RKO (cell line): ENCODE results near the gene ELFN1.

Source experiments
- DNase-seq: peaks from one replicate; pipeline ENCODE4 v3.0.0-alpha.2; 2016; ENCODE audit warnings: low spot score

Gene ELFN1

DNA sequence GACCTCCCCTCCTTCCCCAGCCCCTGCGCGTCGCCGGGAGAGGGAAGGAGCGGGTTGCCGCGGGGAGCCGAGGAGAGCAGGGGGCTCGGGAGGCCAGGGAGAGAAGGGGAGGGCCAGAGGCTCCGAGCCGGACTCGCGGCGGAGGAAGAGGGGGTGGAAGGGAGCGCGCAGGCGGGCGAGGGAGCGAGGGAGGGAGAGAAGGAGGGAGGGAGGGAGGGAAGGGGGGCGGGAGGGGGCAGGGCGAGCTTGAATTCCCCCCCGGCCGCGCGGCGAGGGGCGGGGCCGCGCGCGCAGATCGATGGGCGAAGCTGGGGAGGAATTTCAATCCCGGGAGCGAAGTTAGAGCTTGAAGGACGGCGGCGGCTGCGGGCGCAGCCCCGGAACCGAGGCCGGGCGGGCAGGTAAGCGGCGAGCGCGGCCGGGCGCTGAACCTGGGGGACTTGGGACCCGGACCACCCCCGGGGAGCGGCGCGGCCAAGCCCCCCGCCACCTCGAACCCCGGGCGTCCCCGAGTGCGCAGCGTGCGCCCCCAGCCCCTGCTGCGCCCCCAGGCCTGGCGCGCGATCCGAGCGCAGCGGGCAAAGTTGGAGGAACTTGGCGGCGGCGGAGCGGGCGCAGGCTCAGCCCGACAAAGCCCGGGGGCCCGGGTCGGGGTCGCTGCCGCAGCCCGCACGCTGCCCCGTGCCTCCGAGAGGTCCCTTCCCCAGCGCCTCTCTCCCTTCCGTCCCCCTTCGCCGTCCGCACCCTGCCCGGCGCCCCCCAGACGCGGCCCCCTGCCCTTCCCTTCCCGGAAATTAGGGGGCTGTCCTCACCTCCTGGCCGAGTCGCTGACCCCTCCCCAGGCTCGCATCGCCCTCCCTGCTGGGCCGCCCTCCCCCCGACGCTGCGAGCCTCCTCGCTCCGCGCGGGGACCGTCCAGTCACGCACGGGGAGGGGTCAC, at the start of gene ELFN1:
TSS of gene ELFN1 (plus strand) at position 324 of the 940 bp plus-strand sequence. CDS start 74,320 bp downstream, outside the sequence.
- DNase-seq: no peak

DNA sequence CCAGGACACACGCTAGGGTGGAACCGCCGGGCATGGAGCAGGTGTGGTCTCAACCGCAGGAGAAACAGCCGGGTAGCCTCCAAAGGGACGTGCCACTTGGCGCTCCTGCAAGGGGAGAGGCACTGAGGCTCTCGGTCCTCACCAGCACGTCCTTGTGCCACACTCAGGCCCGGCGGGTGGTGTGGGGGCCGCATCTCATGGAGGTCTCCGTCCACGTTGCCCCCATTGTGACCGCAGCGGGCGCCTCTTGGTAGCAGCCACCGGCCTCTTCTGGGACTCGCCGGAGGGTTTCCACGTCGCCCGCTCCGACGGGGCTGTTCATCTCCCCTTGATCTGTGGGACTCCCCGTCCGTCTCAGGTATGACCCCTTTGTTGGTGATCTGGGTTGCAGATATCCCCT, 49.2 kb upstream of the ELFN1 start:
- DNase-seq: no peak

DNA sequence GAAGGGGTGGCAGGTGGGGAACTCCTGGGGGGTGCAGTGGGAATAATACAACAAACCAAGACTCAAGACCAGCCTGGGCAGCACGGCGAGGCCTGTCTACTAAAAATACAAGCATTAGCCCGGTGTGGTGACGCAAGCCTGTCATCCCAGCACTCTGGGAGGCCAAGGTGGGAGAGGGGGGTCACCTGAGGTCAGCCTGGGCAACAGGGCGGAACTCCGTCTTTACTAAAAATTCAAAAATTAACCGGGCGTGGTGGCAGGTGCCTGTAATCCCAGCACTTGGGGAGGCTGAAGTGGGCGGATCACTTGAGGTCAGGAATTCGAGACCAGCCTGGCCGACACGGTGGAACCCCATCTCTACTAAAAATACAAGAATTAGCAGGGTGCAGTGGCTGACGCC, 48.4 kb upstream of the ELFN1 start:
- no peak for DNase-seq

DNA sequence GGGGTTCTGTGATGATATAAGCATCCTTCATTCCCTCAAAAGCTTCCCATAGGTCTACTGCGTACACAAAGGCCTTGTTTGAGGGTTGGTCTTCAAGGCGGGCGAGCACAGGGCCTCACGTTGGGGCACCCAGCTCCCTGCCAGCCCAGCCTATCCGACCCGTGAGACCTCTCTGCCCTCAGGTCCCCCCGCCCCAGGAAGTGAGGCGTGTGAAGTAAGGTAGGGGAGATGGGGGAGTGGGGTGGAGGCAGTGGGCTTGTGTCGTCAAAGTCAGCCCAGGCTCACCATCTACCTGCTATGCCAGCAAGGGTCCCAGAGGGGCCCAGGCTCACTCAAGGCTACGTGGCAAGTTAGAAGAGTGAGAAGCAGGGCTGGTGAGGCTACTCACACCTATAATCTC, 47.6 kb upstream of the ELFN1 start:
- DNase-seq: no peak

DNA sequence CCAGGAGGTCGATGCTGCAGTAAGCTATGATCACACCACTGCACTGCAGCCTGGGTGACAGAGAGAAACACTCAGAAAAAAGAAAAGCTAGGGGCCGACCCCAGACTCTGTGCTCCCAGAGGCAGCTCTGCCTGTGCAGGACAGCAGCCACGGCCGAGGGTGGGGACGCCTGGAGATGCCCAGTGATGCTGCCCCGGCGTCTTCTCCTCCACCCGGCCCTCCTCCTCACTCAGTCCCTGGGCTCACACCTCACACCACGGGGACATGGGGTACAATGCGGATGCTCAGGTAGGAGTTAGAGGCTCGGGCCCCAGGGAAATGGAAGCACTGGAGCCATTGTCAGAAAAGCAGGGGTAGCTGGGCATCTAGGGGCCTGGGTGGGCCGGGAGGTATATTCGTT, 46.3 kb upstream of the ELFN1 start:
- no peak for DNase-seq

DNA sequence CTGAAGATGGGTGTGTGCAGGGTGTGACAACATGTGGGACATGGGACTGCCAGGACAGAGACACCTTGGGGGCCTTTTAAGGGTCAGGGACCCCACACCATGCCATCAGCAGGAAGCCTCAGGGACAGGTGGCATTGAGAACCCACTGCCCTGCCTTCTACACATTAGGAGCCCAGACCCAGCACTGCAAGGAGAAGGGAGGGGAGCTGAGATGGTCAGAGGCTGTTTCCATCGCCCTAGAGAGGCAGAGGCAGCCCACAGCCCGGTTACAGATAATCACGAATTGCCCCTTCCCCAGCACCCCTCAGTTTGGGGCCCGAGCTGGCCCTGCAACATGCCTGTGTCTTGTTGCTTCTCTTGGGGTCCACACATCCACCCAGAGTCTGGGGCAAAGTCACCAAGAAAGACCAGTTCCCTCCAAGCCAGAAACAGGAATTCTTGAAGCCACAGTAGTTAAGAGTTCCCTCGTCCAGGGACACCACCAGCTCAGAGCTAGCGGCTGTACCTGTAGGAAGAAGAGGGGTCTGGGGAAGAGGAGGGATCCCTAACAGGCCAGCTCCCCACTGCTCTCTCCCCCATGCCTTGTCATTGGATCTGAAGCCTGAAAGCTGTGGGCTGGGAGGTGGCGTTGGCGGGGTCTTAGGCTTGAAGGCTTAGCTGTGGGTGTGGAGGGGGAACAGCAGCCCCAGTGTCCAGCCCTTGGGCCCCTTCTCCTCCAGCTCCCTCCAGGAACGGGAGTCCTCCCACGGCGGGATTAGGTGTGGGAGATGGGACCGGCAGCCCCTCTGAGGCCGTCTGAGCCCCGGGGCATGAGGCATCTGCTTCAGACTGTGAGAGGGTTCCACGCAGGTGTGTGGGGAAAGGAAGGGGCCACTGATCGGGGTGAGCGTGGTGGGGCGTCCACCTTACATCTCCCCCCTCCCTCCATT, 44.8 kb upstream of the ELFN1 start:
- no peak for DNase-seq

DNA sequence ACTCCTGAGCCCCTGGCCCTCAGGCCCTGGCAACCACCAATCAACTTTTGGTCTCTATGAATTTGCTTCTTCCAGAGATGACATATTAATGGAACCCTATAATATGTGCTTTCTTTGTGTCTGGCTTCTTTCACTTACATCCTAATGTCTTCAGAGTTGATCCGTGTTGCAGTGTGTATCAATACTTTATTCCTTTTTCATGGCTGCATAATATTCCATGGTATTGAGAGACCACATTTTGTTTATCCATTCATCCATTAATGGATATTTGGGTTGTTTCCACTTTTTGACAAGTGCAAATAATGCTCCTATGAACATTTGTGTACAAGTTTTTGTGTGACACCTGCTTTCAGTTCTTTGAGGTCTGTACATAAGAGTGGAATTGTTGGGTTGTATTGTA, 43.3 kb upstream of the ELFN1 start:
- no peak for DNase-seq

DNA sequence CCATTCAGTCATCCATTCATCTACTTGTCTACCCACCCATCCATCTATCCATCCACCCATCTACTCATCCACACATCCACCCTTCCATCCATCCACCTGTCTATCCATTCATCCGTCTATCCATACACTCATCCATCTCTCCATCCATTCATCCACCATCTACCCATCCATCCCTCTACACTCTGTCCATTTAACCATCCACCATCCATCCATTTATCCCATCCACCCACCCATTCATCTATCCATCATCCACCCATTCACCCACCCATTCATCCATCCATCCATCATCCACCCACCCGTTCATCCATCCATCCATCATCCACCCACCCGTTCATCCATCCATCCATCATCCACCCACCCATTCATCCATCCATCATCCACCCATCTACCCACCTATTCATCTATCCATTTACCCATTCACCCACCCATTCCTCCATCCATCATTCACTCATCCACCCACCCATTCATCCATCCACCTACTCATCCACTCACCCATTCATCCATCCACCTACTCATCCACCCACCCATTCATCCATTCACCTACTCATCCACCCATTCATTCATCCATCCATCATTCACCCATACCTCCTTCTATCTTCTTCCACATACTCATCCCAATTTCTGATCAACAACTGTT, 39.3 kb upstream of the ELFN1 start:
- DNase-seq: no peak

DNA sequence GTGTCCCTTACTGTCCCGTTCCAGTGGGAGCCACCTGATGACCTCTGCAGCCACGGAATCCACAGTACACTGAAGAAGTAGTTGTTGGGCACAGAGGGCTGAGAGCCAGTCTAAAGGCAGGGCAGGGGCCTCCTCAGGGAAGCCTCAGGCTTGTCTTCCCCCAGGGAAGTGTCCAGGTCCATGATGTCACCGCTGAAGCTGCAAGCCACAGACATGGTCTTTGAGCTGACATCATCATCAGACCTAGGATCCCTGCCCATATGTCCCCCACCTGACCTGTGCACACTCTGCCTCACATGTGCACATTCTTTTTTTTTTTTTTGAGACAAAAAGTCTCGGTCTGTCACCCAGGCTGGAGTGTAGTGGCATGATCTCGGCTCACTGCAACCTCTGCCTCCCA, 38.4 kb upstream of the ELFN1 start:
- no peak for DNase-seq

DNA sequence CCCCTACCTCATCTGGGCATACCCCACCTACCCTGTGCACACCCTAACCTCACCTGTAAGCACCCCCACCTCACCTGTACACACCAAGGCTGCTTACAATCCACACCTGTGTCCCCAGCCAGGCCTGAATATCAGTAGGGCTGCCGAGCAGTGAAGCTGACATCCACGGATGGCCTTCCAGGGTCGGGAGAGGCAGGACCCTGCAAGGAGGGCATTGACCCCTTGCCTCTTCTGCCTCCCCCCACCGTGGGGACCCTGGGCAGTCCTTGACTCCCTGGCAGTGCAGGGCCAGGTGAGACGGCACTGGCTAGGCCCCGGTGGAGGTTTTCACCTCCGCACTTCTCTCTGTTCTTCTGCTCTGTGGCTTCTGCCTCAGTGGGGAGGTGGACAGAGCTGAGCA, 37.6 kb upstream of the ELFN1 start:
- DNase-seq: no peak

DNA sequence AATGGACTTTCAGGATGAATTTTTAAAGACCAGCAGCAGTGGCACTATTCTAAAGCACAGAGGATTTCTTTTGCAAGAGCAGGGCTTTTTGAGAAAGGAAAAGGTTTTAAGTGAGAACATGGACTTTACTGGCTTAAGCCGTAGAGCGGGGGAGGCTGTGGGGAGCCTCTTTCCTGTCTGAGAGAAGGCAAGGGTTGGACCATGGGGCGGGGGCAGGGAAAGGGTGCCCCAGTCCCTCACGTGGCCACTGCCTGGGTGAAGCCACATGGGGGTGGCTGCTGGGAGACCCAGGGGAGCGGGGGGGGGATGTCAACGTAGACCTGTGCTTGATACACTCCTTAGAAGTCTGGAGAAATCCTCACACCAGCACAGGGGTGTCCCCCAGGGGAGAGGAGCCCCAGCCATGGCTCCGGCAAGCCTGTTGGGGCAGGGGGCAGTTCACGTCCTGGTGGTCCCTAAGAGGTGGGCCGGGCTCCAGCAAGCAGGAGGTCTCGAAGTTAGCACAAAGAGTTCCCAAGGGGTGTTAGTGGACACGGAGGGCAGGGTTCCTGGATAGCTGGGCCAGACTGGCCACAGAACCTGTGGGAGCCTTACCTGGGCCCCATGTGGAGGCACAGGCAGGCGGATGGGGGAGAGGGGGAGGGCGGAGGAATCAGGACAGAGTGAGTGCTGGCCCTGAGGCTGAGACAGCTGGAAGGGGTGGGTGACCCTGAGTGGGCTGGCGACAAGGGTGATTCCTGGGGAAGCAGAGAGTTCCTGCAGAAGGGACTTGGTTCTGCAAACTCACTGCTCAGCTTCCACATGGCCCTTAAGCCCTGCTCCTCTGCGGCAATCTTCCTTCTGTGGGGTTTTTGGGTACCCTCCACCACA, 36.9 kb upstream of the ELFN1 start:
- no peak for DNase-seq

DNA sequence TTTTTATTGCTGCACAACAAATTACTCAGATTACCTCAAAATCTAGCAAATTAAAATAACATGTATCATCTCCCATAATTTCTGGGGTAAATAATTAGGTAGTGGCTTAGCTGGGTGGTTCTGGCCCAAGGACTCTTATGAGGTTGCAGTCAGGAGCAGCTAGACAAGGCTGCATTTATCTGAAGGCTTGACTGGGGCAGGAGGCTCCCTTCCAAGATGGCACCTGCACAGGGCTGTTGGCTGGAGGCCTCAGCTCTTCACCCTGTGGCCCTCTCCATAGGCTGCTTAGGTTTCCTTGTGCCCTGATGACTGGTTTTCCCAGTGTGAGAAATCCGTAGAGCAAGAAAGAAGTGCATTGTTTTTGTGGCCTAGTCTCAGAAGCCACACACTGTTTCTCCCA, 34.7 kb upstream of the ELFN1 start:
- no peak for DNase-seq

DNA sequence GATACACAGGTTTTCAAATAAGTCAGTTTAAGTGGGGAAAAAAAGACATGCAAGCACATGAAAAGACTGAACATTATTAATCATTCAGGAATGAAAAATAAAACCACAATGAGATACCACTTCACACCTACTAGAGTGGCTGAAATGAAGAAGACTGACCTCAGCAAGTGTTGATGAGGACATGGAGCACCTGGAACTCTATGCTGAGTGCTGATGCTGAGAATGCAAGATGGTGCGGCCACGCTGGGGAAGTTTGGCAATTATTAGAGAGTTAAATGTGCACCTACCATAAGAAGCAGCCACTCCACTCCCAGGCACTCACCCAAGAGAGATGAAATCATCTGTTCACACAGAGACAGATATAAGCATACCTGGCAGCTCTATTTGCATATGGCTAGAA, 32.9 kb upstream of the ELFN1 start:
- no peak for DNase-seq

DNA sequence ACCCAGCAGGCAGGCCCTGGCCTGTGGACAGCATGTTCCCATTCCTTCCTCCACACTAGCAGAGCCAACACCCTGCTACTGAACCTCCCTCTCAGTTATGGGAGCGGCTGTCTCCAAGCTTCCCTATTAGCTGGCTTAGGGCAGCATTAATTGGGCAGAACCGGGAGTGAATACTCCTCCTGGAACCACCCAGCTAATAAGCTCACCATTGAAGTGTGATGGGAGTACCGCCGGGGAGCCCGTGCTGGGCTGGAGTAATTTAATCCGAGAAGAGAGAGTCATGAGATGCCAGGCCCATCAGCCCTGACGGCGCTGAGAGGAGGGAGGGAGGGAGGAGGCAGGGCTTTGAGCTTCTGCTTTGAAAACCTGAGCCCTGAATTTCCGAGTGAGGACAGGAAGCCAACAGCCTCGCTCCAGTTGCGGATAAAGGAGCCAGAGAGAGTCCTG, 31.8 kb upstream of the ELFN1 start:
- no peak for DNase-seq

DNA sequence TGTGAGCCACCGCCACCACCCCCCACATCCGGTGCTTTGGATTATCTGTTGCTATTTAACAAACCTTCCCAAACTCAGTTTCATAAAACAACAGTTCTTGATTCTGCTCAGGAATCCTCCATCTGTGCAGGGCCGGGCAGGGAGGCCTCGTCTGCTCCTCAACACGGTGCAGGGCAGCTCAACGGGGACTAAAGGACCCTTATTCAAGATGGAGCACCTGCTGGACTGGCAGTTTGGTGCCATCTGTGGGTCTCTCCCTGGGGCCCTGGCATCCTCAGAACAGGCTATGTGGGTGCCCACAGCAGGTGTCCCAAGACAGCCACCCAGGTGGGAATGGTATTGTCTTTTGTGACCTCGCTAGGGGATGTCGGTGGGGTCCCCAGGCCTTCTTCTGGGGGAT, 31.0 kb upstream of the ELFN1 start:
- no peak for DNase-seq

DNA sequence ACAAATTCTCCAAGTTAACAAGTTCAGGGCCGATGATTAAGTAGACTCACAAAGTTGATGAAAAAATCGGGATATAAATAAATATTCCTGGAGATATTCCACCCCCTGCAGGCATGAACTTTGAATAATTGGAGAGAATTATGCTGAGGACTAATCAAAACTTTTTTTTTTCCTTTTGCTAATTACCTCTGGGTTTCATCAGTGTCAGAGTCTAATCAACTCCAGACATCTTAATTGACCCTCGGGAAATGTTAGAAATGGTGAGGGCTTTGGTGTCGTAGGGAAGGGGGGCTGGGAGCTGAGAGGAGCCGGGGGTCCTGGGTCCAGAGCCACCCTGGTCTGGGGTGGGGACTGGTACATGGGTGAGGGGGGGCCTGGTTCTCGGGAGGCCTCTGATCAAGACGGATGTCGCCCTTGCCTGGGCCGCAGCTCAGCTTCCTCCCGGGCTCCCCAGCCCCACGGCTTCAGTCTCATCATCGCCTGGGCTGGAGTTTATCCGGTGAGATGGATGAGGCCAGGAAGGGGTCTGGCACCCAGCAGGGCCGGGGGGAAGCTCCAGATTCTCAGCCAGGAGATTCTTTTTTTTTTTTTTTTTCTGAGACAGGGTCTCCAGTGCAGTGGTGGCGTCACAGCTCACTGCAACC, 30.4 kb upstream of the ELFN1 start:
- no peak for DNase-seq

DNA sequence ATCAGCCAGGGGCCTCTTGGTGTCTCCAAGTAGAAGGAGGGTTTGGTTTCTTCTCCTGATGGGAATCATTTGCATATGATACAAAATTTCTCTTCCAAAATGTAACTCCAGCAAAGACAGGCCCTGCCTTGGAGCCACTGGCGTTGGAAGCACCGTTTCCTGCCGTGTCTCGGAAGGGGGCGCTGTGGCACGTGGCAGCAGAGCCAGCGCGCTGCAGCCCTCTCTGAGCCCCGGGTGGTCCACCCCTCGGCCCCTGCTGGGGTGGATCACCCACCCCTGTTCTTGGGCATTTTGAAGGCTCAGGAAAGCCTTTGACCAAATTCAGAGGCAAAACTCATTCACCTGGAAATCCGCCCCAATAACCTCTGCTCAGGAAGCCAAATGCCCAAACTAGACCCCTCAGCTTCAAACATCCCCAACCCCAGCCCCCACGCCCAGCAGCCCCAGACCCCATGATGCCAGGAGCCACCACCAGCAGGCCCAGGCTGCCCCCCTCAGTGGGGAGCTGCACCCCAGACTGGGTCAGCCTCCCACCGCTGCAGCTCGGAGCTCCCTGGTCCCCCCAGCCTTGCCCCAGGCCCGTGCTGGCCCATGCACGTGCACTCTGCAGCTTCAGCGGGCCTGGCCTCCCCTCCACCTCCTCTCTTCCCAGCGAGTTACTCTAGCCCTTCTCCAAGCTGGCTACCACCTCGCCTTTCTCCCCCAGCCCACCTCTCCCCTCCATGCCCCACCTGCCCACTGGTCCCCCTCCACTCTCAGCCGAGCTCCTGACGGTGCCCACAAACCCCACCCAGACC, 29.5 kb upstream of the ELFN1 start:
- no peak for DNase-seq

DNA sequence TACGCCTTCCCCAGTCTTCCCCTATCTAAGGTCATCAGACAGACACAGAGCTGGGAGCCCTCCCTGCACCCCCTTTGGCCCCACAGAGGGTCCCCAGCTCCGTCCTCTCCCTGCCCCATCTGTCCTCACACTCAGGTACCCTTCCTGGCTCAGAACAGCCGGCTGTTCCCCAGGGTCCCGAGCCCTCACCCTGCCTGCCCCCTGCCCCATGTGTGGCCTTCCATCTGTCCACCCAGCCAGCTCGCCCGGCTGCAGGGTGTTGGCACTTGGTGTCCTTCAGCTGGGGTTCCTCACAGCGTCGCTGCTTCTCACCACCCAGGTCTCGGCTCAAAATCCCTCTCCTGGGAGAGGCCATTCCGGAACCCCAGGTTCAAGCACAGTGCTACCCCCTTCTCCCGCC, 28.9 kb upstream of the ELFN1 start:
- DNase-seq: no peak

DNA sequence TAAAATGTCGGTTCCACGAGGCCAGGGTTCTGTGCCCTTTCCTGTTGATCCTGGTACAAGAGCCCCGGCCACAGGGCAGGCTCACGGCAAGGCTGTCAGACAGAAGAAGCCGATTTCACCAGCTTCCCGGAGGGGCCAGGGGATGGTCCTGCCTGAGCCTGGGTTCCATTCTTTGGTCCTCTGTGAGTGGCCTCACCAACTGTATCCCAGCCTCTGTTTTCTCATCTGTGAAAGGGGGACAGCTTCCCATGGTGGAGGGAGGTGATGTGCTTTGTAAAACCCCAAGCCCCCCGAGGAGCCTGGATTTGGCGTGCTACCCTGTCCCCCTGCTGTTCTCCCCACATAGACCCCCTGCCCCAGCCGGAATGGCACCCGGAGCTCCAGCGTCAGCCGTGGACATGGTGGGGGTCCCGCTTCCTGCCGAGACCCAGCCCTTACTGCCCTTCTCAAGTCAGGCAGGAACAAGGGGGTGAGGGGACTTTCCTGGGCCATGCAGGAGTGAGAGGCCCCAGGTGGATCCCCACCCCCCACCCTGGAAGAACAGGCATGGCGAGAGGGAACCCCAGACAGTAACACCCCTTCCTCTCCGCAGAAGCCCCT, 28.3 kb upstream of the ELFN1 start:
- DNase-seq: no peak

DNA sequence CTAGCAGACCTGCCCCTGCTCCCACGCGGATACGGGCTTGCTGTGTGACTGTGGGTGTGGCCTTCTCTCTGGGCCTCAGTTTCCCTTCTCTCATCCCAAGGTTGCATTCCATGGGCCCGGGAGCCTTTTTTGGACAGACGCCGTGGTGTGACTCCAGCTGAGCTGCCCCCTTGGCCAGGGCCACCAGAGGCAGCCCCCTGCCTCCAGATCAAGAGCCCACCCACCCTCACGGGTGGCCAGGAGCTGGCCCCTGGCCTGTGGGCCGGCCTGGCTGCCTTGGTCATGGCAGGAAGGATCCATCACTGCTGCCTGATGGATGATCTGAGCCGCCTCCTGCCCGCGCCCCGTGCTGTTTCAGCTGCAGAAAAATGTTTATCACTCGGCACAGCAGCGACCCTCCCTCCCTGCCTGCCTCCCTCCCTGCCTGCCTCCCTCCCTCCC, 27.8 kb upstream of the ELFN1 start:
- no peak for DNase-seq
